ENCODE results near the gene SMIM35. TPM values are rescaled to one million over a fixed set of nuclear protein-coding genes. Genes with fewer than 3 reads are reported as not detected.

SMIM35 gene
- total RNA-seq, 3 donors from 2014 or later (not counting 1 experiment from before 2014, with no cell fraction given): 0.30 to 0.68 (median 0.33) TPM

DNA sequence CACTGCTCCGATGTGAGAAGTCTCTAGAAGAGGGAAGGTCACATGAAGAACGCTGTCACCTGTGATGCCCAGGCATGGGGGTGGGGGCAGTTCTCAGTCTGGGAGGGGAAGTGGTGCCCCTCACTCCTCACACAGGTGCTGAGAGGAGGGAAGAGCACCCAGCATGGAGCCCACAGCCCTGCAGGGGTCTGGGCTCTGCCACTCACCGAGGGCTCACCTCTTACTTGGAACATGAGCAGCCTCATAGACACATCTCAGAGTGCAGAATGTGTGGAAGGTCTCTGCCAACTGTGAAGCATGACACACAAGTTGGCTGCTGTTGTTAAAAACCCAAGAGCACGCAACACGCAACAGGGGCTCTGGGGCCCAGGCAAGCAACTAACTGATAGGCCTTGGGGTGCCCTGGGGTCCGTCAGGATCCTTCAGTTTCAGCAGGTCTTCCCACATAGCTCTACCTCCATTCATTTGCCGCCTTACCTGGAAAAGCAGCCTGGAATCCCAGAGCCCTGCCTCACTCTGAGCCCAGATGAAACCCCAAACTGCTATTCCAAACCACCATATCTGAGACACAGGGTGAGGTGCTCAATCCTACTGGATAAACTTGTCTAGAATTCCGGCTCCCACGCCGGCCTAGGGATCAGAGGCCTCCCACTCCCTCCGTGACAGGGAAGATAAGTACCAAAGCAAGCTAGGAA is 27.4 kb downstream of the SMIM35 start:
- H3K36me3 ChIP-seq (ENCODE audit: control insufficient read depth, insufficient read depth, low read length): no peaks in the 10 kb centered on the region
- H3K27ac ChIP-seq (ENCODE audit: low read length): no peak overlapping the region
- TF ChIP-seq, protein P1, sequence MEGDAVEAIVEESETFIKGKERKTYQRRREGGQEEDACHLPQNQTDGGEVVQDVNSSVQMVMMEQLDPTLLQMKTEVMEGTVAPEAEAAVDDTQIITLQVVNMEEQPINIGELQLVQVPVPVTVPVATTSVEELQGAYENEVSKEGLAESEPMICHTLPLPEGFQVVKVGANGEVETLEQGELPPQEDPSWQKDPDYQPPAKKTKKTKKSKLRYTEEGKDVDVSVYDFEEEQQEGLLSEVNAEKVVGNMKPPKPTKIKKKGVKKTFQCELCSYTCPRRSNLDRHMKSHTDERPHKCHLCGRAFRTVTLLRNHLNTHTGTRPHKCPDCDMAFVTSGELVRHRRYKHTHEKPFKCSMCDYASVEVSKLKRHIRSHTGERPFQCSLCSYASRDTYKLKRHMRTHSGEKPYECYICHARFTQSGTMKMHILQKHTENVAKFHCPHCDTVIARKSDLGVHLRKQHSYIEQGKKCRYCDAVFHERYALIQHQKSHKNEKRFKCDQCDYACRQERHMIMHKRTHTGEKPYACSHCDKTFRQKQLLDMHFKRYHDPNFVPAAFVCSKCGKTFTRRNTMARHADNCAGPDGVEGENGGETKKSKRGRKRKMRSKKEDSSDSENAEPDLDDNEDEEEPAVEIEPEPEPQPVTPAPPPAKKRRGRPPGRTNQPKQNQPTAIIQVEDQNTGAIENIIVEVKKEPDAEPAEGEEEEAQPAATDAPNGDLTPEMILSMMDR (IDR thresholded peaks at IDR 0.05): no peak
- no peaks in the 10 kb centered on the region for H3K36me3 Mint-ChIP-seq
- DNase-seq (no peak), ATAC-seq (peak in 1 of 3 donors; percentile 8)
- H3K4me3 Mint-ChIP-seq: no peak overlapping the region
- no peaks in the 10 kb centered on the region for H3K27me3 ChIP-seq (ENCODE audit: control insufficient read depth, insufficient read depth, low read length)
- H3K4me3 ChIP-seq (ENCODE audit: low read length): no peak overlapping the region
- intact Hi-C loops (cut with micrococcal nuclease): no loop called here
- peaks cover 17 to 21% of the 10 kb centered on the region in 2 donors for H3K27me3 Mint-ChIP-seq (ENCODE audit: low read depth in 2 of 2)
- no peaks in the 10 kb centered on the region for H3K9me3 Mint-ChIP-seq
- no peak overlapping the region for H3K27ac Mint-ChIP-seq
- 92% methylated on average over 11 of the region's 11 CpGs for WGBS (ENCODE audit: insufficient coverage)
- H3K9me3 ChIP-seq (ENCODE audit: control insufficient read depth, insufficient read depth, low read length): no peaks in the 10 kb centered on the region
- peaks cover 0 to 16% of the 10 kb centered on the region in 2 donors for H3K4me1 Mint-ChIP-seq
- no peaks in the 10 kb centered on the region for H3K4me1 ChIP-seq (ENCODE audit: control insufficient read depth, insufficient read depth, low read length)

DNA sequence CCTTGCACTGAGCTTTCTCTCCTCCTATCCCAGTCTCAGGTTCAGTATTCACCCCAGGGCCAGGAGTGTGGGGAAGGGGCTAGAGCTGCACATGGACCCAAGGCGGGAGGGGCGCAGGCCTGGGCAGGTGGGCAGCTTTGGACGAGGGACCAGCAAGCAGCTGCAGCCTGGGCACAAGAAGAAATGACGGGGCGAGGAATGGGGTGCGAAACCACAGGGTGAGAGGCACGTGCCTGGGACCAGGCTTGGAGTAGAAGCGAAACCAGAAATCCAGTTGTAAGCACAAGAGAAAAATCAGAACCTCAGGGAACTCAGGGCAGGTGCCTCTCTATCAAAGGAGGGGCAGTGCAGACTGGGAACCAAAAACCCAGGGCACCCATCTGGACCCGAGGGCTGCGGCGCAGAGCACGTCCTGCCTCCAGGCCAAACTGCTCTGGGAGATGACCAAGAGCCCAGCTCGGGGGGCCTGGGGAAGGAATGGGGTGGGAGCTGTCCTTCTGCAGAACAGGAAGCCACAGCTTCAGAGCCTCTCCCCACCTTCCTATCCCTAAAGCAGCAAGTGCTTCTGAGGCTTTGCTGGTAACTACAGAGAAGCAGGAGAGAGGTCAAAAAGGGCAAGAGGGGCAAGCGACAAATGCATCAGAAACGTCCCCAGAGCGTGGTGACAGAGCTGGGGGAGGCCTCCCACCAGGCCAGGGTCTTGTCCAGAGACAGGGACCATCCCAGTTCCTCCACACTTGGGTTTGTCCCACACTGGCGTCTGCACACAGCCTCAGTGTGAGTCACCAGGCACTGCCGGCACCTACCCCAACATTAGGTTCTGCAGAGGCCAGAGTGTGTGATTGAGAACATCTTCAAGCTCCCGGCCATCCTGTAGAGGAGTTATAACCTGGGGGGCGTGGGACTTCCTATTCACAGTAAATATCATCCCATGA is 28.2 kb downstream of the SMIM35 start:
- H3K4me3 Mint-ChIP-seq: no peak overlapping the region
- no peak overlapping the region for H3K27ac ChIP-seq (ENCODE audit: low read length)
- H3K4me1 ChIP-seq (ENCODE audit: control insufficient read depth, insufficient read depth, low read length): no peaks in the 10 kb centered on the region
- ATAC-seq (peak in 1 of 3 donors; percentile 15), DNase-seq (no peak)
- WGBS (ENCODE audit: insufficient coverage): 67% methylated on average over 17 of the region's 20 CpGs
- no peaks in the 10 kb centered on the region for H3K9me3 Mint-ChIP-seq
- H3K27me3 ChIP-seq (ENCODE audit: control insufficient read depth, insufficient read depth, low read length): no peaks in the 10 kb centered on the region
- H3K4me1 Mint-ChIP-seq: peaks cover 0 to 16% of the 10 kb centered on the region in 2 donors
- H3K27ac Mint-ChIP-seq: no peak overlapping the region
- TF ChIP-seq, protein P1 (IDR thresholded peaks at IDR 0.05): no peak
- intact Hi-C loops (cut with micrococcal nuclease): no loop called here
- H3K9me3 ChIP-seq (ENCODE audit: control insufficient read depth, insufficient read depth, low read length): no peaks in the 10 kb centered on the region
- H3K4me3 ChIP-seq (ENCODE audit: low read length): no peak overlapping the region
- H3K36me3 Mint-ChIP-seq: no peaks in the 10 kb centered on the region
- H3K36me3 ChIP-seq (ENCODE audit: control insufficient read depth, insufficient read depth, low read length): no peaks in the 10 kb centered on the region
- H3K27me3 Mint-ChIP-seq (ENCODE audit: low read depth in 2 of 2): peaks cover 17 to 21% of the 10 kb centered on the region in 2 donors

DNA sequence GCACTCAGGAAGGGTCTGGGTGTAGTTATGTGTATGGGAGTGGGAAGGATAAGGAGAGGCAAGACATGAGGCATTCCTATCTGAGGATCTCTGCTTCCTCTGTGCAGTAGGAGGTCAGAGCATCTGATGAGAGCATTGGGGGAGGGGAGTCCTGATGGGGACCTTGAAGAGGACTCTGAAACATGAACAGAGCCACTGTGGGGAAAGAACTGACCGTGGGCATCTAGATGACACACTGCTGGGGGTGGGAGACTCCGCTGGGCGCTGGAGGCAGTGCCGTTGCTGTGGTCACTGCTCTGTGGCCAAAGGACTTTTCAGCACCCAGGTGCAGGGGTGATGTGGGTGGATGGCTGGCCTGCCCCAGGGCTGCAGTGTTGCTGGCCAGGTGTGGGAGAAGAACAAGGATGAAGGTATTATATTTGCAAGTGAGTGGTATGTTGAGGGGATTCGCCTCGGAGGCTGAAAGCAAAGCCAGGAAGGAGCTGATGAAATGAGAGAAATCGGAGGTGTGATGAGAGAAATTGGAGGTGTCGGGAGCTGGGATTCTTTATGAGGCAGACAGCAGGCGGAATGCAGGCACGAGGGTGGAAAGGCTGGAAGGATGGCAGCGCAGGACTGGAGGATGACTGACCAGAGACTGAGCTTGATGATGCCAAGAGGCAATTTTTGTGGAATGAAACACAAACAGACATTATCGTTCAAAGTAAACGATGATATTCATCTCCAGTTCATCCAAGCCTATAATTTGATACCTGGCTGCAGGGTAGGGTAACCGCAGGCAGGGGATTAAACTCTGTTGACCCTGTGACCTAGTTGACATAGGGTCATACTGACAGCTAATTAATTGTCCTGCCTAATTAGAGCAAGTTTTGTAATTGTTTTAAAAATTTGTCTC is 29.3 kb downstream of the SMIM35 start:
- WGBS (ENCODE audit: insufficient coverage): 91% methylated on average over 14 of the region's 14 CpGs
- Histone ChIP-seq H3K27me3 (ENCODE audit: control insufficient read depth, insufficient read depth, low read length) (no peaks in the 10 kb centered on the region), H3K4me1 (ENCODE audit: control insufficient read depth, insufficient read depth, low read length) (peaks cover 9% of the 10 kb centered on the region), H3K36me3 (ENCODE audit: control insufficient read depth, insufficient read depth, low read length) (no peaks in the 10 kb centered on the region), H3K9me3 (ENCODE audit: control insufficient read depth, insufficient read depth, low read length) (no peaks in the 10 kb centered on the region), H3K4me3 (ENCODE audit: low read length) (no peak overlapping the region), H3K27ac (ENCODE audit: low read length) (no peak overlapping the region)
- no peak overlapping the region for H3K4me3 Mint-ChIP-seq
- TF ChIP-seq, protein P1 (IDR thresholded peaks at IDR 0.05): no peak
- intact Hi-C loops (cut with micrococcal nuclease): no loop called here
- no peak for ATAC-seq
- peaks cover 17 to 18% of the 10 kb centered on the region in 2 donors for H3K27me3 Mint-ChIP-seq (ENCODE audit: low read depth in 2 of 2)
- no peak for DNase-seq
- no peak overlapping the region for H3K27ac Mint-ChIP-seq
- H3K36me3 Mint-ChIP-seq: no peaks in the 10 kb centered on the region
- no peaks in the 10 kb centered on the region for H3K9me3 Mint-ChIP-seq
- H3K4me1 Mint-ChIP-seq: peaks cover 10 to 26% of the 10 kb centered on the region in 2 donors

All from natural killer cell (primary cell).